Peyer's patch (tissue), 4 donors: ENCODE measurements around the gene GBP6.

Experiments used
- CTCF ChIP-seq, 6 experiments: fragments of 450-650 bp in 4 of 6; fragments of 200-600 bp in 2 of 6; sonication (generic) in 1 of 6; IDR thresholded peaks; one replicate each; pipeline ENCODE4 v1.5.1; 2017 to 2019; ENCODE audit warnings: antibody characterized with exemption in 6 of 6, mild to moderate bottlenecking in 3 of 6, moderate library complexity in 1 of 6
- POLR2A ChIP-seq, 2 donors: fragments of 450-650 bp; IDR thresholded peaks; one replicate each; pipeline ENCODE4 v1.5.1; 2017; ENCODE audit warnings: antibody characterized with exemption in 2 of 2, mild to moderate bottlenecking in 2 of 2, moderate library complexity in 2 of 2

- TF ChIP-seq POLR2A (IDR thresholded peaks at IDR 0.05) (no peak), CTCF (IDR thresholded peaks at IDR 0.05) (no peak)
Observed at GRCh38 chr1:89361681-89362080, 2.2 kb upstream of the GBP6 start.
